Daoy (cell line): Measurements from ENCODE around the gene ANKRD40CL. TPM values are rescaled to one million over a fixed set of nuclear protein-coding genes. Genes with fewer than 3 reads are reported as not detected.
"Not testable (repeated sequence)": the region's sequence is repeated elsewhere in the genome, so short reads cannot be mapped to it uniquely, and the experiment has no call there.

Source experiments
- DNase-seq: peaks from one replicate; pipeline ENCODE4 v3.0.0-alpha.2; 2015; ENCODE audit warnings: low read depth
- total RNA-seq: library from RNA; depleted of rRNA; stranded (reverse); fragments of >200 nt; shearing (Covaris generic); gene quantifications from 2 replicates; pipeline ENCODE4 v1.2.3, GENCODE V29; 2014

The ANKRD40CL gene
- total RNA-seq, 1 experiment from 2014 or later, result not detected

DNA sequence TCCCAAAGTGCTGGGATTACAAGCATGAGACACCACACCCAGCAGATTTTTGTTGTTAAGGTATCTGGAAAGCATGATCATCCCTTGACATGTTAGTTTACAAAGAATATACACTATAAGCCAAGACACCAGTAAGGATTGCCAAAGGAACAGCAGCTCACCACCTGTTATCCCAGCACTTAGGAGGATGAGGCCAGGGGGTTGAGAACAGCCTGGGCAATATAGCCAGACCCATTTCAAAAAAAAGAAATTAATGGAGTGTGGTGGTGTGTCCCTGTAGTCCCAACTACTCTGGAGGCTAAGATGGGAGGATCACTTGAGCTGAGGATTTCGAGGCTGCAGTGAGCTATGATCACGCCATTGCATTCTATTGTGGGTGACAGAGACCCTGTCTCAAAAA, 5.1 kb downstream of the ANKRD40CL start:
- no peak for DNase-seq

DNA sequence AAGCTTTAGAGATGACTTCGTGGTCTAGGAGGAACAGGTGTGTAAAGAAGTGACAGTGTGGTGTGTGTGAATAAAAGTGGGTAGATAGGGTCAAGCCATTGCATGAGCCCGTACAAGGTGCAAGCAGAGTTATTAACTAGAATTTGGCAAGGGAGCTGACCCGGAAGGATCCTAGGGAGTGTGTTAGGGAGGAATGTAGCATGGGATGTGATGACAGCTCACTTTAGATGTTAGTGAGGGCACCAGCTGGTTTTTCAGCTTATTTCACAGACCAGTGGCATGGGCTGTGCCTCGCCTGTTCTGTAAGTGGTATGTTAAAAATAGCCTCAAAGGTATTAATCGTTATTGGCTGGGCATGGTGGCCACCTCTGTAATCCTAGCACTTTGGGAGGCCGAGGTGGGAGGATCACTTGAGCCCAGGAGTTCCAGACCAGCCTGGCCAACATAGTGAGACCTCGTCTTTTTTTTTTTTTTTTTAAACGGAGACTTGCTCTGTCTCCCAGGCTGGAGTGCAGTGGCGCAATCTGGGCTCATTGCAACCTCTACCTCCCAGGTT, 8.3 kb downstream of the ANKRD40CL start:
- no peak for DNase-seq

DNA sequence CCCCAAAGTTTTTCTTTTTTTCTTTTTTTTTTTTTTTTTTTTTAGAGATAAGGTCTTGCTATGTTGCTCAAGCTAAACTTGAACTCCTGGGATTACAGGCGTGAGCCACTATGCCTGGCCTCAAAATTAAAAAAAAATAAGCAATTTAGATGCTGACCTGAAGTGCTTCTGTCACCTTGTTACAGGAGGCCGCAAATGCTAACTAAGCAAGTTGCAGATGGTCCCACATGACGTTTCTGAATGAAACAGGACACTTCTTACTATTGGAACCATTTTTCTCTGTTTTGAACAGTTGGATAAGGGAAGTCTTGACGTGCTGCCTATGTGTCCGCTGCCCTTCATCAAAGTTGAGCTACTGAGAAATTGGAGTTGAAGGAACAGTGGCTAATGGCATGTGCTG, 8.8 kb downstream of the ANKRD40CL start:
- DNase-seq, result no peak

DNA sequence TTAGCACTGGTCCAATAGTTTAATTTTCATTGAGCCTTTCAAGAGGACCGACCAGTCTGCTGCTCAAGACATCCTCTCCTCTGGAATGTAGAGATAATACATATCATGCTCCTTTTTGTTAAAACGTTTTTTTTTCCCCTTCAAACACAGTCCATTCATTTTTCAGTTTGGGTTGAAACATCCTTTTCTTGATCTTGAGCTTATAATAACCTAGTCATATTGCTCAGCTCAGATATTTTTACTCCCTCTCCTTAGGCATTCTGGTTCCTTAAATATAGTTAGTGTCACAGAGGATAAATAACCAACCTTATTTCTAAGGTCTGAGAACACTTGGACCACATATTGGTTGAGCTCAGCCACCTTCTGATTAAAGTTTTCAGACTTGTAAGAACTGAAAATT, 12.8 kb downstream of the ANKRD40CL start:
- no peak for DNase-seq

DNA sequence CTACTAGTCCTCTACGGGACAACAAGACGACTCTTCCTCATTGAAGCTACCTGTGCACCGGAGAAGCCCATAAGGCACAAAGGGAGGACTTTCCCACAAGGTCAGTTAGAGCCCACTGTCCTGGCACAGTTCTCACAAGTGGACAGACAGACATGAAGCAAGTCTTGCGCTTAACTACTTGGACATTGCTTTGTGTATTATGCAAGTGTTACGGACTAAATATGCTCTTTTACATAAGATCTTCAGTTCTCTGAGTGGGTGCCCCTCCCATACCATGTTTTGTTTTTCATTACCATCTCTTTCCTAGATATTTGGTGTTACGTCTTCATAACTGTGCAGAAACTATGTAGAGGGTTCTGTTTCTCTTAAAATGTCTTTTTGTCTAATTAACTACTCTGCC, 18.1 kb downstream of the ANKRD40CL start:
- DNase-seq, result no peak

DNA sequence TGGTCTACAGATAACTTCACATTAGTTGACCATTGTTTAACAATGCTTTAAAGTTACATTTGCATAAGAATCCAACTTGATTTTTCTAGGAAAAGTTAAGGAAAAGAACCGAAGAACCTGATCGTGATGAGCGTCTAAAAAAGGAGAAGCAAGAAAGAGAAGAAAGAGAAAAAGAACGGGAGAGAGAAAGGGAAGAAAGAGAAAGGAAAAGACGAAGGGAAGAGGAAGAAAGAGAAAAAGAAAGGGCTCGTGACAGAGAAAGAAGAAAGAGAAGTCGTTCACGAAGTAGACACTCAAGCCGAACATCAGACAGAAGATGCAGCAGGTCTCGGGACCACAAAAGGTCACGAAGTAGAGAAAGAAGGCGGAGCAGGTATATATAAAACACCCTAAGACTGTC, 21.7 kb downstream of the ANKRD40CL start:
- DNase-seq, result no peak

DNA sequence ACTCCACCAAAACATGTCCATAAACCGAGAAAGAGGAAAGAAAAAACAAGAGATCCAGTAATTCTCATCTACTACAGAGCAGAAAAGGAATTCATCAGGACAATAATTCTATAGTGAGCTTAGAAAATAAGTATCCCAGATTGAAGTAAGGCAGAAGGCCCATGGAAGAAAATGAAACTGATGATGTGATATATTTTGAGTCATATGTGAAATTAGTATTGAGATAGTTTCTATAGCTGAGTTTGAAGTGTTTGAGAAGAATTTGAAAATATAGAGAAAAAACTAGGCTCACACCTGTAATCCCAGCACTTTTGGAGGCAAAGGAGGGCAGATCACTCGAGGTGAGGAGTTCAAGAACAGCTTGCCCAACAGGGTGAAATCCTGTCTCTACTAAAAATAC, 28.2 kb downstream of the ANKRD40CL start:
- DNase-seq, result no peak

DNA sequence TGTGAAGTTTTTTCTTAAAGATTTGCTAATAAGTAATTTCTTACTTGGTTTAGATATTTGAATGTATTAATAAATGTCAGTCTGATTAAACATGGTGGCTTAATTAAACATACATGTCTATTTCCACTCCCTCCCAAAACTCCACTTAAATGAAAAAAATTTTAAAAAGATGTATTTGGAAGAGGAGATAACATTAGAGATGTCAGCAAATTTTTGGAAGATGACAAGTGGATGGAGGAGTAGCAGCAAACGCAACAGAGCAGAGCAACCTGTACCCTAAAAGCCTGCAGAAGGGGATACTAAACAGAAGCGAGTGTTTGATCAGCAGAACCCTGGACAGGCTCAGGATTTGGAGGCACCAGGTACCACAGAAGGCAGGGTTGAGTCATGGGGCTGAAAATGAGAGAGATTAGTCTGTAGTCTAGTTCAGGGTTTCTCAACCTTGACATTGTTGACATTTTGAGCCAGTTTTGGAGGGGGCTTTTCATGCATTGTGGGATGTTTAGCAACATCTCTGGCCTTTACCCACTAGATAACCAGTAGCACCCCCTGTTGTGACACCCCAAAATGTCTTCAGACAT, 30.1 kb downstream of the ANKRD40CL start:
- no peak for DNase-seq

DNA sequence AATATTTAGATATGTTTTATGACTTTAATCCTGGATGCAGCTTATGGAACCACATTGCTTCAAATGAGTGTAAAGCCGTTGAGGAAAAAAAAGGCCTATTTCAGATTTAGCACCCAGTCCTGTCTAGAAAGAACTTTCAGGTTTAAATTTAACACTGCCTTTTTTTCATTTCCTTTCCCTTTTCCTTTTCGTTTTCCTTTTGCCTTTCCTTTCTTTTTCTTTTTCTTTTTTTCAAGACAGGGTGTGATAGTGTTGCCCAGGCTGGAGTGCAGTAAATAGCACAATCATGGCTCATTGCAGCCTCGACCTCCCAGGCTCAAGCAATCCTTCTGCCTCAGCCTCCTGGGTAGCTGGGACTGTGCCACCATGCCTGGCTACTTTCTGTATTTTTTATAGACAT, 32.0 kb downstream of the ANKRD40CL start:
- DNase-seq, result no peak

DNA sequence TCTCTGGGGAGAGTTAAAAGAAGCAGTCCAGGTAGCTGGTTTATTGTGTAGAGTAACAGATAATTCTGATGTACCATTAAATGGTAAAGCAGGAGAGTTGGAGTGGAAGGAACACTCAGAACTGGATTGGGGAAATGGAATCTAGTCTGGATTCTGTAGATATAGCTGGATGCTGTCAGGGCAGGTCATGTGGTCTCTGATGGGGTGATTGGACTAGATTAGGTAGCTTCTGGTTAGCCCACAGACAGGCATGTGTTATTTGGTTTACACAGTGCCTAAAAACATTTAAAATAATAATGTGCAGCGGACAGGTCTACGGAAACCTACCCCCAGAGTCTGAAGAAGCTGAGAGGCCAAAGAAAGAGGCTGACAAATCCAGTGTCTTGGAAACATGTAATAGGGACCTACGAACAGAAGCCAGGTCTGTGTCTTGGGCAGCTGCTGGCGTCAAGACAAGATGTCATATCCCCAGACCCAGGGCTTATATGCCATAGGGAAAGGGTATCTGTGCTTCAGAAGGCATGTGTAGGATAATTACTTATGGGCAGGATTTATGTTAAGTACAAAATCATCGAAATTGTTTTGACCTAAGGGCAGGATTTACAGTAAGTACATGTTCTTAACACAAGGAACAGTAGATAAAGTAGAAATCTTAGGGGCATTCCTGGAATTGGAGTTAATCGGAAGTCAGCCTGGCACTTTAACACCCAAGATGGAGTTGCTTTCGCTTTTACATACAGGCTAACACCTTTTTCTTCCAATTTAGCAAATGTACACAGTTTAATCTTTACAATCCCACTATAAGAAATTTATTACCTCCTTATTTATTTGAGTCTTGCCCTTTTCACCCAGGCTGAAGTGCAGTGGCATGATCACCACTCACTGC, 35.5 kb downstream of the ANKRD40CL start:
- DNase-seq, result no peak

DNA sequence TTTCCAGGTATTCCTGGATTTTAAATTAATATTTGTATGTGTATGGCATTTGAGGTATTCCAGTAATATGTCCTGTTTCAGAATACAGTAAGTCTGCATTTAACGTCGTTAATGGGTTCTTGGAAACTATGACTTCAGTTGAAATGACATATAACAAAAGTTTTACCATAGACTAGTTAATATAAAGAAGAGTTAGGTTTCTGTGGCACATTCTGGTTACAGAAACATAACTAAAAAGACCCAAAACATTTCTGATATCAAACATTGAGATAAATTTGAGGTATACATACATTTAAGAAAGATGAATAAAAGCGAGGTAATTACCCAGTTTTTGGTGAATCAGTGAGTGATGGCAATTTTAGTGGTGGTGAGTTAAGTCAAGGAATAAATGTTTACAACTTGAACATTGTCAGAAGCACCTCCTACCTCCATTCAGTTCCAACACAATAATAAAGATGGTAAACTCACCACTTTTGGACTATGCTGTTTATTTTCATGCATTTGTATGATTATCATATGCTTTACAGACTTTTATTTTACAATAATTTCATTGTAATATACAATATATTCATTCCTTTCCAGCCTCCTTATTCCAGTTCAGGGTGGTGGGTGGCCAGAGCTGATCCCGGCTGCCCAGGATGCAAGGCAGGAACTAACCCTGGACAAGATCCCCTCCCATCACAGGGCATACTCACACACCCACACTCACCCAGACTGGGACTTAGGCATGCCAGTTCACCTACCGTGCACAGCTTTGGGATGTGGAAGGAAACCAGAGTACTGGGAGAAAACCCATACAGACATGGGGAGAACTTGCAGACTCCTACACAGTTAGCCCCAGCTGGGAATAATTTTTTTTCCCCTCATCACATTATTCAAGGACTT, 38.2 kb downstream of the ANKRD40CL start:
- no peak for DNase-seq

DNA sequence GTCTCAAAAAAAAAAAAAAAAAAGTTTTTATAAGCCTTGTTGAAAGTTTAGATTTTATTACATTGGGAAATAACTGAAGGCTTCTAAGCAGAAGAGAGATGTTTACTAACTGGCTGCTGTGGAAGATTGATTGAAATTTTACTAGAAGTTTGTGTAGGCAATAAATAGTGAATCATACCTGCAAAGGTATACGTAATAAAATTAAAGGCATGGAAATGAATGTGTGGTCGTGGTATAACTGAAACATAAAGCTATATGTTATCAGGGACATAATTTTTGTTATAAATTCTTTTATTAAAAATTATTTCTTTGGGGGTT, 39.2 kb downstream of the ANKRD40CL start:
- DNase-seq, result no peak

DNA sequence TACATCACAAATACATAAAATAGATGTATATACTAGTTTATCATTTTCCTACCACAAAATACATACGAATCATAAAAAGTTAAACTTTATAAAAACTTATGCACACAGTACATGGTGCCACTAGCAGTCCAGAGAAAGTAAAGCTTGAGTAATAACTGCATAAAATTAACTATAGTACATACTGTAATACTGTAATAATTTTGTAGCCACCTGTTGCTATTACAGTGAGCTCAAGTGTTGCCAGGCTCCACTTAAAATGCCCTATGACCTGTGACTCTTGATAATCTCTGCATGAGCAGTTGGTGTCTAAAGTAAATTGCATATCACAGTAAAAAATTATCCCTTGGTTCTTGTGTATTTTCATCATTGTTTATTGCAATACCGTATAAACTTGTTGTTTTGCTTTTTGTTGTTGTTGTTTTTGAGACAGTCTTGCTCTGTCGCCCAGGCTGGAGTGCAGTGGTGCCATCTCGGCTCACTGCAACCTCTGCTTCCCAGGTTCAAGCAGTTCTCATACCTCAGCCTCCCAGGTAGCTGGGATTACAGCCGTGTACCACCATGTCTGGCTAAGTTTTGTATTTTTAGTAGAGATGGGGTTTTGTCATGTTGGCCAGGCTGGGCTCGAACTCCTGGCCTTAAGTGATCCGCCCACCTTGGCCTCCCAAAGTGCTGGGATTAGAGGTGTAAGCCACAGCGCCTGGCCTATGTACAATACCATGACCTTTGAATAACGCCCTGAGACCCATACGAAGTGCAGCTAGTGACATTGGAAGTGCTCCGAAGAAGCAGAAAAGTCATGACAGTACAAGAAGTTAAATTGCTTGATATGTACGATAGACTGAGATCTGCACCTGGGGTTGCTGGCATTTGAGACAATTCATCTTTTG, 41.3 kb downstream of the ANKRD40CL start:
- DNase-seq, result no peak

DNA sequence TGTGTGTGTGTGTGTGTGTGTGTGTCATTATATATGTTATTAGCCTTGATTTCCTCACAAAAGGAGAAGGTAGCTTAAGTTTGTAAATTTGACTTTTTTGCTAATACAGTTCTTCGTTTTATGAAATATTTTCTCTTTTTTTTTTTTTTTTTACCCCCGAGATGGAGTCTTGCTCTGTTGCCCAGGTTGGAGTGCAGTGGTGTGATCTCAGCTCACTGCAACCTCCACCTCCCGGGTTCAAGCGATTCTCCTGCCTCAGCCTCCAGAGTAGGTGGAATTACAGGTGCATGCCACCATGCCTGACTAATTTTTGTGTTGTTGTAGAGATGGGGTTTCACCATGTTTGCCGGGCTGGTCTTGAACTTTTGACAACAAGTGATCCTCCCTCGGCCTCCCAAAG, 42.7 kb downstream of the ANKRD40CL start:
- not testable (repeated sequence) for DNase-seq

DNA sequence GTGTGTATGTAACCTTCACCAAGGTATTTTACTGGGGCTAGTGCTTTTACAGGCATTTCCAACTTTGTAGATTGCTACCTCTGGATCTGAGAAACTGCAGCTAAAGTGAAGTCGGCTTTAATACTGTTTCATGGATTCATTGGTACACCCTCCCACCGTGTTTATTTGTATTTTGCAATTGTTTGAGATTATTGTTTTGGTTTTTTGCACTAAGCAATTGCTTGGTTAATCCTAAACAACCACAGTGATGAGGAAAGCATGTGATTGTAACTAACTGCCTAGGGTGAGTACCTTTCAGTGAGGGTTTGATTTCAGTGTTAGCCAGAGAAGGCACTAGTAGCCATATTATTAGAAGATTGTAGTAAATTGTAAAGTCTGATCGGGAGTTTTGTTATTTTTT, 44.6 kb downstream of the ANKRD40CL start:
- no peak for DNase-seq

DNA sequence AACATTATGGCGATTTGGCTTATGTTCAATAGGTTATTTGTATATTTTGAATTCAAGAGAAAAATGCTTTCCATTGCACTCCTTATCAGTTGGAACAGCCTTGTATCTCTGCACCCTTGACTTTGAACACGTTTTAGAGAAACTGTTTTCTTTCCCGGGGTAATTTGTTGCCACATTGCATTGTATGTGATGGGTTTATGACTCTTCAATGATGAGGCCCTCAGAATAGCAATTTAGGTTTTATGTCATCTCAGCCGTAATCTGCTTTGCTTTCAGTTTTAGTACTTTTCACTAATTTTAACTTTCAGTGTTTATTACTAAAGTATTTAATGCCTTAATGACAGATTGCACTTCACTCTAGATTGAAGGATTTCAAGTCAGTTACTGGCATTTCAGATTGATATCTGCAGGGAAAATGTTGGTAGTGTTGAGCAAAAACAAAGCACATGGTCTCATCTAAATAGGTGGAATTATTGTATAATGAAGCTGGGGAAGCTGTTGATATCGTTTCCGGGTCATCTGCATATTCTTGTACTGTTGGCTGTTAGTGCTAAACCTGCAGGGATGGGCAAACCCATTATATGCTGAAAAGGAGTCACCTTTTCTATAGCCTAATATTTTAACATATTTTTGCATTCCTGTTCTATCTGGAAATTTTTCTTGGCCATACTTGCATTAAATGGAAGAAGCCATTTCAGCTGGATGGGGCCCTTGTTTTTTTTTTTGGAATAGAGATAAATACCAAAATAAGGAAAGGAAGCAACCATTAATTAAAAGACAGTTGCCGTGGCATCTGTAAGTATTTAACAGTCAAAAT, 45.9 kb downstream of the ANKRD40CL start:
- DNase-seq, result no peak

DNA sequence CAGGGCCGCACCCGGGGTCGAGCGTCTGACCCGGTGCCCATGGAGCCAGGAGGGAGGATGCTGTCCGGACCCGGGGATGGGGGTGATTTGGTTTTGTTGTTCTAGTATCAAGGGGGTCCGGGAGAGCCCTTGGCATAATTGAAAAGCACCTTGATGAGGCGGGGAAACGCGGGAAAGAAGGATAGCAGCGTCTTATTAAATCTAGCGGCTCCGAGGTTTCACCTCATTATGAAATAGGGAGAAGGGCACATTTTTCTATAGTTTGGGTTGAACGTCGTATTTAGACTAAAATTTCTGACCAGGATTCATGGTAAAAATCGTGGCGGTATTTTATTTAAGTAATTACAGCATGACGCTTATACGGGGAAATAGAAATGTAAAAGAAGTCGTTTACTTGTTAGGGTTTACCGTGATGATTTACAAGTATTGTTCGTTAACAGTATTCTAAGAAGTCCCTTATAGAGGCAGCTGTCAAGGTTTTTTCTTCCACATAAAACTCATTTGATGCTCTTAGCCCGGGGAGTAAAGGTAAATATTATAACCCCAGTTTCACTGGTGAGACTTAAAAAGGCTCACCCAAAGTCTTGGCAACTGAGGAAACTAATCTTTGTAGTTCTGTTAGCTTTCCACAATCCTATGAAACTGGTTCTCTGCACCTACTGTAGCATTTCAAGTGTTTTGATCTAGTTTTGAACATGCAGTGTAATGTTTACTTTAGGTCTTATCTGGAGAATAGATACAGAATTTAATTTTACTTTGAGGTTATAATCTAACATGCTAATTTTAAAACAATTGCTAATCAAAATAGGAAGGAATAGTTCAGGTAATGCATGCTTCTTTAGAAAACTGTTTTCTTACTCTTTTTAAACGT, 47.2 kb downstream of the ANKRD40CL start:
- no peak for DNase-seq

DNA sequence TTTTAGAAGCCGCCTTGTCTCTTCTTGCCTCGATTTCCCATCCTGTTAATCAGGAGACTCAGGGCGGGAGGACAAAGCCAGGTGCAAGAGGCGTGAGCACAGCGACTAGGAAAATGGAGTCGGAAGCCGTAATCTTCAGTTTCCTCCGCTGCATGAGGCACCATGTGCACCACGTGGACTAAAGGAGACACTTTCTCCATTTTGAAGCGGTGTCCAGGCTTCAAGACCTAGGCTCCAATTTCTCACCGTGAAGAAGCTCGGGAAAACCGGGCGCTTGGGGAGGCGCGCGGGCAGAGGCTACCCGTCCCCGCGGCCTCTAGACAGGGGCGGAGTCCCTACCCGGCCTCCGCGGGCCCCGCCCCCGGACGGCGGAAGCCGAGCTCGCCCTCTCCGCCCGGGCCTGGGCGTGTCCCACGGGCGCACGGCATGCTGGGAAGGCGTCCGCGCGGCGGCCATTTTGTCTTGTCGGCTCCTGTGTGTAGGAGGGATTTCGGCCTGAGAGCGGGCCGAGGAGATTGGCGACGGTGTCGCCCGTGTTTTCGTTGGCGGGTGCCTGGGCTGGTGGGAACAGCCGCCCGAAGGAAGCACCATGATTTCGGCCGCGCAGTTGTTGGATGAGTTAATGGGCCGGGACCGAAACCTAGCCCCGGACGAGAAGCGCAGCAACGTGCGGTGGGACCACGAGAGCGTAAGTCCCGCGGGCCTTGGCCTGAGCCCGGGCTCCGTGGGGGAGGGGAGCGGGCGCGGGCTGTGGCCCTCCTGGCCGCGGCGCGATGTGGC, 48.0 kb downstream of the ANKRD40CL start, which contains the start of gene LUC7L3:
TSS of gene LUC7L3 (plus strand) at position 460 of the 780 bp plus-strand sequence. CDS start at position 590, 130 bp downstream.
- peak; percentile 95 for DNase-seq
